Activated CD8-positive, alpha-beta T cell treated with anti-CD3 and anti-CD28 coated beads for 36 hours (primary cell): ENCODE measurements around the gene PTER. TPM values are rescaled to one million over a fixed set of nuclear protein-coding genes. Genes with fewer than 3 reads are reported as not detected.

Experiments used
- ATAC-seq: fragments of 200-7000 bp; cut with Tn5 transposase; one replicate; pipeline ENCODE4 v1.10.0; 2021; ENCODE audit warnings: mild to moderate bottlenecking, moderate library complexity
- CTCF ChIA-PET: fragments of 350-600 bp; sonication (Branson Sonifier 250); formaldehyde crosslinking; loops from one replicate; lab custom pipeline; 2021; ENCODE audit warnings: antibody characterized with exemption; lab: Charles Lee
- POLR2A ChIA-PET: fragments of 350-600 bp; sonication (Branson Sonifier 250); formaldehyde crosslinking; loops from one replicate; lab custom pipeline; 2021; ENCODE audit warnings: antibody characterized with exemption; lab: Charles Lee
- DNase-seq: peaks from one replicate; pipeline ENCODE4 v3.0.0-alpha.2; 2020
- H3K27ac Mint-ChIP-seq: one replicate; pipeline ENCODE4 v1.8.0; 2021; ENCODE audit warnings: mild to moderate bottlenecking, mixed read lengths
- H3K27me3 Mint-ChIP-seq: one replicate; pipeline ENCODE4 v1.8.0; 2021; ENCODE audit warnings: mixed read lengths
- H3K36me3 Mint-ChIP-seq: one replicate; pipeline ENCODE4 v1.8.0; 2021; ENCODE audit warnings: low read depth, mixed read lengths
- H3K4me1 Mint-ChIP-seq: one replicate; pipeline ENCODE4 v1.8.0; 2021; ENCODE audit warnings: low read depth, mixed read lengths
- H3K4me3 Mint-ChIP-seq: one replicate; pipeline ENCODE4 v1.8.0; 2021; ENCODE audit warnings: mild to moderate bottlenecking, moderate library complexity, mixed read lengths
- H3K9me3 Mint-ChIP-seq: one replicate; pipeline ENCODE4 v1.8.0; 2021; ENCODE audit warnings: mixed read lengths
- CTCF ChIP-seq: fragments of 200-600 bp; IDR thresholded peaks from one replicate; pipeline ENCODE4 v1.8.0; 2022; ENCODE audit warnings: antibody characterized with exemption, mild to moderate bottlenecking
- intact Hi-C: fragments of 100-400 bp; cut with micrococcal nuclease; formaldehyde crosslinking; loops from one replicate; pipeline ENCODE4 v1.10.0; 2022
- total RNA-seq, 2 experiments: library from RNA; stranded (reverse); gene quantifications; one replicate each; pipeline ENCODE4 v1.2.3, GENCODE V29; 2021

Gene PTER
- total RNA-seq, 2 experiments from 2014 or later = 22.1 to 23.3 TPM

- Mint-ChIP-seq H3K4me3 (peak overlapping the region; percentile 93), H3K4me1 (peaks cover 39% of the 10 kb centered on the region), H3K27me3 (no peaks in the 10 kb centered on the region), H3K9me3 (no peaks in the 10 kb centered on the region), H3K36me3 (peaks cover 36% of the 10 kb centered on the region), H3K27ac (peak overlapping the region; percentile 93)
- POLR2A ChIA-PET = interaction anchor here (0.8 to 1.5 kb wide), 4 partner anchors 11 to 375 kb away, joined by 3 to 5 read pairs (median 3); partner anchors contain the start of gene C1QL3
- no peak for TF ChIP-seq CTCF
- DNase-seq (peak; percentile 45), ATAC-seq (peak; percentile 6)
- intact Hi-C loops = no loop called here
- CTCF ChIA-PET = no interaction called here
Measured at GRCh38 chr10:16436367-16436757, 448 bp upstream of the PTER start.

GRCh38 chr10:16437540-16437894, 707 bp downstream of the PTER start:
- DNase-seq = no peak
- ATAC-seq = no peak
- no peaks in the 10 kb centered on the region for H3K9me3 Mint-ChIP-seq
- H3K36me3 Mint-ChIP-seq = peaks cover 42% of the 10 kb centered on the region
- peak overlapping the region; percentile 93 for H3K27ac Mint-ChIP-seq
- peak overlapping the region; percentile 93 for H3K4me3 Mint-ChIP-seq
- intact Hi-C loops = no loop called here
- ChIA-PET POLR2A (interaction anchor here (1.3 to 1.7 kb wide), 3 partner anchors 9 to 84 kb away, joined by 3 to 5 read pairs (median 5); partner anchors contain the start of gene C1QL3), CTCF (no interaction called here)
- no peaks in the 10 kb centered on the region for H3K27me3 Mint-ChIP-seq
- peaks cover 48% of the 10 kb centered on the region for H3K4me1 Mint-ChIP-seq
- TF ChIP-seq CTCF = no peak

- ChIA-PET POLR2A (no interaction called here), CTCF (no interaction called here)
- peaks cover 48% of the 10 kb centered on the region for H3K4me1 Mint-ChIP-seq
- peak overlapping the region; percentile 65 for H3K4me3 Mint-ChIP-seq
- no peak for TF ChIP-seq CTCF
- peaks cover 54% of the 10 kb centered on the region for H3K36me3 Mint-ChIP-seq
- intact Hi-C loops = no loop called here
- peak overlapping the region; percentile 69 for H3K27ac Mint-ChIP-seq
- H3K9me3 Mint-ChIP-seq = no peaks in the 10 kb centered on the region
- H3K27me3 Mint-ChIP-seq = no peaks in the 10 kb centered on the region
- ATAC-seq = no peak
- DNase-seq = no peak
Measured at GRCh38 chr10:16439295-16439694, 2.5 kb downstream of the PTER start.

- no peak for ATAC-seq
Measured at GRCh38 chr10:16440396-16441133, 3.8 kb downstream of the PTER start.

More at GRCh38 chr10:16440396-16441133, 3.8 kb downstream of the PTER start:
- peaks cover 48% of the 10 kb centered on the region for H3K4me1 Mint-ChIP-seq
- no peaks in the 10 kb centered on the region for H3K27me3 Mint-ChIP-seq
- H3K36me3 Mint-ChIP-seq = peaks cover 61% of the 10 kb centered on the region
- intact Hi-C loops = no loop called here
- TF ChIP-seq CTCF = no peak
- no peaks in the 10 kb centered on the region for H3K9me3 Mint-ChIP-seq
- ChIA-PET POLR2A (no interaction called here), CTCF (interaction anchor here (0.9 kb wide), 1 partner anchor 78 kb away, joined by 3 read pairs; no protein-coding TSS in a partner anchor)
- DNase-seq = peak; percentile 23
- peak overlapping the region; percentile 57 for H3K27ac Mint-ChIP-seq
- peak overlapping the region; percentile 9 for H3K4me3 Mint-ChIP-seq
